HEK293T (cell line): ENCODE data around the gene CD70.

Experiments
- ARNT ChIP-seq: fragments of 450-650 bp; IDR thresholded peaks from 2 replicates; pipeline ENCODE4 v1.6.1; 2017; ENCODE audit warnings: mild to moderate bottlenecking
- CTBP1 ChIP-seq: fragments of 450-650 bp; IDR thresholded peaks from 2 replicates; pipeline ENCODE4 v1.6.1; 2016; ENCODE audit warnings: borderline replicate concordance
- FOXA1 ChIP-seq: fragments of 450-650 bp; IDR thresholded peaks from 2 replicates; pipeline ENCODE4 v1.6.1; 2016; ENCODE audit warnings: mild to moderate bottlenecking
- FOXM1 ChIP-seq: fragments of 450-650 bp; IDR thresholded peaks from 2 replicates; pipeline ENCODE4 v1.6.1; 2017; ENCODE audit warnings: mild to moderate bottlenecking, borderline replicate concordance
- PKNOX1 ChIP-seq: fragments of 450-650 bp; IDR thresholded peaks from 2 replicates; pipeline ENCODE4 v1.6.1; 2016
- SP1 ChIP-seq: fragments of 450-650 bp; IDR thresholded peaks from 2 replicates; pipeline ENCODE4 v1.6.1; 2017
- TARDBP ChIP-seq: fragments of 450-650 bp; IDR thresholded peaks from 2 replicates; pipeline ENCODE4 v1.6.1; 2016
- ZNF384 ChIP-seq: fragments of 450-650 bp; IDR thresholded peaks from 2 replicates; pipeline ENCODE4 v1.6.1; 2016

GRCh38 chr19:6588508-6589345, 2.2 kb downstream of the CD70 start:
- TF ChIP-seq FOXA1 (no peak), TARDBP (no peak), ZNF384 (no peak), ARNT (no peak), PKNOX1 (no peak), SP1 (no peak), CTBP1 (no peak), FOXM1 (no peak)
